A673 (cell line): ENCODE data around the gene HEYL. TPM values are rescaled to one million over a fixed set of nuclear protein-coding genes. Genes with fewer than 3 reads are reported as not detected.

Source experiments
- BruUV-seq: library from RNA; stranded (reverse); fragments of 400-500 nt; replicated peaks from 2 replicates; lab custom pipeline; 2021; lab: Mats Ljungman, UMichigan
- CTCF ChIA-PET: fragments of 300-600 bp; sonication (Branson Sonifier 250); formaldehyde crosslinking; loops from one replicate; lab custom pipeline; 2022; ENCODE audit warnings: antibody characterized with exemption; lab: Charles Lee
- POLR2A ChIA-PET: fragments of 300-600 bp; sonication (Branson Sonifier 250); formaldehyde crosslinking; loops from one replicate; lab custom pipeline; 2022; ENCODE audit warnings: antibody characterized with exemption; ENCODE audit not compliant: low non-redundant PET; lab: Charles Lee
- DNase-seq: peaks from one replicate; pipeline ENCODE4 v3.0.0-alpha.2; 2015; ENCODE audit warnings: low spot score
- H3K27ac ChIP-seq: fragments of 200-600 bp; sonication (generic); 2 replicates; pipeline ENCODE4 v1.5.1; 2016; ENCODE audit warnings: mixed run types, low read depth, mild to moderate bottlenecking, mixed read lengths, antibody characterized with exemption, low read length; ENCODE audit not compliant: poor library complexity, severe bottlenecking
- H3K27me3 ChIP-seq: fragments of 200-600 bp; sonication (generic); replicated peaks from 2 replicates; pipeline ENCODE4 v1.6.1; 2017; ENCODE audit warnings: mixed run types, low read depth, mild to moderate bottlenecking, mixed read lengths, antibody characterized with exemption, low read length; ENCODE audit not compliant: insufficient read depth, poor library complexity
- H3K36me3 ChIP-seq: fragments of 200-600 bp; sonication (generic); 2 replicates; pipeline ENCODE4 v1.6.1; 2016; ENCODE audit warnings: mixed run types, mild to moderate bottlenecking, mixed read lengths, antibody characterized with exemption, low read length; ENCODE audit not compliant: insufficient read depth, poor library complexity, severe bottlenecking
- H3K4me1 ChIP-seq: fragments of 200-600 bp; sonication (generic); 2 replicates; pipeline ENCODE4 v1.6.1; 2017; ENCODE audit warnings: mixed run types, mild to moderate bottlenecking, mixed read lengths, antibody characterized with exemption, low read length; ENCODE audit not compliant: insufficient read depth, poor library complexity, severe bottlenecking
- H3K4me3 ChIP-seq: fragments of 200-600 bp; sonication (generic); 2 replicates; pipeline ENCODE4 v1.5.1; 2016; ENCODE audit warnings: low read depth, mixed run types, mild to moderate bottlenecking, mixed read lengths, low read length; ENCODE audit not compliant: poor library complexity, severe bottlenecking
- H3K9me3 ChIP-seq: fragments of 200-600 bp; sonication (generic); 2 replicates; pipeline ENCODE4 v1.6.1; 2016; ENCODE audit warnings: mixed run types, low read depth, mild to moderate bottlenecking, mixed read lengths, antibody characterized with exemption, low read length; ENCODE audit not compliant: poor library complexity, severe bottlenecking
- EZH2 ChIP-seq: fragments of 200-600 bp; sonication (generic); IDR thresholded peaks from 2 replicates; pipeline ENCODE4 v1.6.1; 2017; ENCODE audit warnings: borderline replicate concordance, low read depth, mild to moderate bottlenecking, mixed read lengths, antibody characterized with exemption, low read length; ENCODE audit not compliant: poor library complexity, severe bottlenecking
- intact Hi-C: fragments of 100-400 bp; cut with micrococcal nuclease; formaldehyde crosslinking; loops from one replicate; pipeline ENCODE4 v1.10.0; 2022; ENCODE audit not compliant: unreplicated experiment
- total RNA-seq: library from RNA; stranded (reverse); gene quantifications from 2 replicates; pipeline ENCODE4 v1.2.3, GENCODE V29; 2021
- TF ChIP-seq, protein P1 (sequence below): fragments of 300-800, 200-600 bp; sonication (generic); conservative IDR thresholded peaks from 2 replicates; pipeline ENCODE4 v1.5.1; 2017; ENCODE audit warnings: low read depth, mild to moderate bottlenecking, antibody characterized with exemption, low read length, moderate library complexity, mixed read lengths

Gene HEYL
- total RNA-seq, 1 experiment from 2014 or later = 0.77 TPM

DNA sequence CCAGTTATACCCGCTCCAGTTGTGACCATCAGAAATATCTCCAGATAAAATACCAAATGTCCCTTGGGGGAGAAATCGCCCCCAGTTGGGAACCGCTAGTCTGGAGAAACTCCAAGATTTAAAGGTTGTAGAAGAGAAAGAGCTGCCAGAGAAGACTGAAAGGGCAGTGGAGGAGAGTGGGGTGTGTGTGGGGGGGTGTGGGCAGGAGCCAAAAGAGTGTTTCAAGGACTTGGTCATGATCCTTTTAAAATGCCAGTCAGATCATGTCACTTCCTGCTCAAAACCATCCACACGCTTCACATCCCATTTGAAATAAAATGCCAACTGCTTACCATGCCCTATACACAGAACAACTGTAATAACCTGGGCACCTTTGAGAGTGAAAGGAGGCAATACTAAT, 3.4 kb upstream of the HEYL start:
- CTCF ChIA-PET = no interaction called here
- DNase-seq = no peak
- BruUV-seq = no TSS peak
- no peak for TF ChIP-seq EZH2
- TF ChIP-seq, protein P1, sequence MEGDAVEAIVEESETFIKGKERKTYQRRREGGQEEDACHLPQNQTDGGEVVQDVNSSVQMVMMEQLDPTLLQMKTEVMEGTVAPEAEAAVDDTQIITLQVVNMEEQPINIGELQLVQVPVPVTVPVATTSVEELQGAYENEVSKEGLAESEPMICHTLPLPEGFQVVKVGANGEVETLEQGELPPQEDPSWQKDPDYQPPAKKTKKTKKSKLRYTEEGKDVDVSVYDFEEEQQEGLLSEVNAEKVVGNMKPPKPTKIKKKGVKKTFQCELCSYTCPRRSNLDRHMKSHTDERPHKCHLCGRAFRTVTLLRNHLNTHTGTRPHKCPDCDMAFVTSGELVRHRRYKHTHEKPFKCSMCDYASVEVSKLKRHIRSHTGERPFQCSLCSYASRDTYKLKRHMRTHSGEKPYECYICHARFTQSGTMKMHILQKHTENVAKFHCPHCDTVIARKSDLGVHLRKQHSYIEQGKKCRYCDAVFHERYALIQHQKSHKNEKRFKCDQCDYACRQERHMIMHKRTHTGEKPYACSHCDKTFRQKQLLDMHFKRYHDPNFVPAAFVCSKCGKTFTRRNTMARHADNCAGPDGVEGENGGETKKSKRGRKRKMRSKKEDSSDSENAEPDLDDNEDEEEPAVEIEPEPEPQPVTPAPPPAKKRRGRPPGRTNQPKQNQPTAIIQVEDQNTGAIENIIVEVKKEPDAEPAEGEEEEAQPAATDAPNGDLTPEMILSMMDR = no peak
- intact Hi-C loops = no loop called here
- POLR2A ChIA-PET = no interaction called here
- no peak overlapping the region for H3K4me3 ChIP-seq
- no peaks in the 10 kb centered on the region for H3K27me3 ChIP-seq
- H3K36me3 ChIP-seq = no peaks in the 10 kb centered on the region
- H3K27ac ChIP-seq = no peak overlapping the region
- no peaks in the 10 kb centered on the region for H3K9me3 ChIP-seq
- H3K4me1 ChIP-seq = peaks cover 10% of the 10 kb centered on the region

DNA sequence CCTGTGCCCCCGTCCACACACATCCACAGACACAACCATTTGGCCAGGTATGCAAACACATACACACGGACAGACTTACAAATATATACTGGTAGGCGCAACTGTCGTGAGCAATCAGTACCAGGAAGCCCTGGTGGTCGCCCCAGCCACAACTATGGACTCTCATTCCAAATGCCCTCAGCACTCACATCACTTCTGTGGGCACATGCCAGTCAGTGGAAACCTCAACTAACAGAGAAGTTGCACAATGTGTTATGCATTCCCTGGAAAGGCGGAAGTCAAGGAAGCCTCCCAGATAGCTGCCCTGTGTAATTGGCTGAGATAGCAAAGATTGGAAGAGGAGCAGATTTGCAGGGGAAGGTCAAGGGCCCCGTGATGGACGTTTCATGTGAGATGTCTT, 1.4 kb upstream of the HEYL start:
- H3K4me1 ChIP-seq = peaks cover 2% of the 10 kb centered on the region
- CTCF ChIA-PET = interaction anchor here (0.6 kb wide), 1 partner anchor 1550 kb away, joined by 3 read pairs; no protein-coding TSS in a partner anchor
- no peaks in the 10 kb centered on the region for H3K27me3 ChIP-seq
- H3K9me3 ChIP-seq = no peaks in the 10 kb centered on the region
- POLR2A ChIA-PET = no interaction called here
- no peak overlapping the region for H3K27ac ChIP-seq
- H3K4me3 ChIP-seq = no peak overlapping the region
- no peaks in the 10 kb centered on the region for H3K36me3 ChIP-seq
- no TSS peak for BruUV-seq
- DNase-seq = no peak
- intact Hi-C loops = no loop called here
- TF ChIP-seq, protein P1 = no peak
- TF ChIP-seq EZH2 = no peak

DNA sequence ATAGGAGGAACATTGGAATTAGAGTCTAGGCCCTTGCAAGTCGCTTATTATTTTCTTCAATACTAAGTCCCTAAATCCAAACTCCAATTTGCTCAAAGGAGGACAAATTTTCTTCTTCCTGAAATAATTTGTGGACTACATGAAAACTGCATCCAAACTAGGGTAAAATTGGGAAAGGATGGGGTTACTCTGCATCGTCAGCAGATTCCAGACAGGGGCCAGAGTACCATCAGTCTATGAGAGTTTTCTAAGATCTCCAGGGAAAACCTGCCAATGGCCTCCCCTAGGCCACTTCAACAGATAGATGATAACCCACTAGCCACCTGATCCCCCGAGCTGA, 508 bp downstream of the HEYL start:
- intact Hi-C loops = no loop called here
- no TSS peak for BruUV-seq

More for the DNA sequence above, 508 bp downstream of the HEYL start:
- Histone ChIP-seq H3K9me3 (no peaks in the 10 kb centered on the region), H3K4me3 (peak overlapping the region; percentile 50), H3K27me3 (no peaks in the 10 kb centered on the region), H3K27ac (no peak overlapping the region), H3K4me1 (peaks cover 11% of the 10 kb centered on the region), H3K36me3 (no peaks in the 10 kb centered on the region)
- TF ChIP-seq EZH2 = no peak
- TF ChIP-seq, protein P1 = no peak
- ChIA-PET CTCF (interaction anchor here (0.6 kb wide), 2 partner anchors 53 to 574 kb away, joined by 3 read pairs; no protein-coding TSS in a partner anchor), POLR2A (no interaction called here)
- DNase-seq = no peak
